GM18502 (cell line): Measurements from ENCODE around the gene VSTM4.

ENCODE experiments used
- ATAC-seq: cut with Tn5 transposase; IDR thresholded peaks from one replicate; pipeline ENCODE4 v1.9.1; 2021; ENCODE audit warnings: mild to moderate bottlenecking; ENCODE audit not compliant: unreplicated experiment, poor library complexity

VSTM4 gene

DNA sequence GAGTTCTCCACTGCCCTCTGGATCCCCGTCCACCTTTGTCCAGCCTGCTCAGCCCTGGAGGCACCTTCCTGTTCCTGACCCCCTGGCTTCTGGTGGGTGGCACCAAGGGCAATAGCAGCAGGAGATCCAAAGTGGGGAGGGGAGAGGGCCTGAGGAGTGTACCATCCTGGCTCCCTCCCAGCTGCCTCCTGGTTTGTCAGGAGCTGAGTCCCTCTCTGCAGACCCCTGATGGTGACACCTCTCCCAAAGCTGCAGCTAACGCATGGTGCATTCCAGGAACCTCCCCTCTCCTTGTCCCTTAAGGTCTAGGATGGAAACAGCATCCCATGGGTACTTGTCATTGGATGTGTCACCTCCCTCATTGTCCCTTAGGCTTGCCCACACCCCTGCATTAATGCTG, 39.6 kb downstream of the VSTM4 start:
- ATAC-seq = no peak

- ATAC-seq = no peak
These were observed 40.3 kb downstream of the VSTM4 start for GRCh38 chr10:49074836-49075682.

DNA sequence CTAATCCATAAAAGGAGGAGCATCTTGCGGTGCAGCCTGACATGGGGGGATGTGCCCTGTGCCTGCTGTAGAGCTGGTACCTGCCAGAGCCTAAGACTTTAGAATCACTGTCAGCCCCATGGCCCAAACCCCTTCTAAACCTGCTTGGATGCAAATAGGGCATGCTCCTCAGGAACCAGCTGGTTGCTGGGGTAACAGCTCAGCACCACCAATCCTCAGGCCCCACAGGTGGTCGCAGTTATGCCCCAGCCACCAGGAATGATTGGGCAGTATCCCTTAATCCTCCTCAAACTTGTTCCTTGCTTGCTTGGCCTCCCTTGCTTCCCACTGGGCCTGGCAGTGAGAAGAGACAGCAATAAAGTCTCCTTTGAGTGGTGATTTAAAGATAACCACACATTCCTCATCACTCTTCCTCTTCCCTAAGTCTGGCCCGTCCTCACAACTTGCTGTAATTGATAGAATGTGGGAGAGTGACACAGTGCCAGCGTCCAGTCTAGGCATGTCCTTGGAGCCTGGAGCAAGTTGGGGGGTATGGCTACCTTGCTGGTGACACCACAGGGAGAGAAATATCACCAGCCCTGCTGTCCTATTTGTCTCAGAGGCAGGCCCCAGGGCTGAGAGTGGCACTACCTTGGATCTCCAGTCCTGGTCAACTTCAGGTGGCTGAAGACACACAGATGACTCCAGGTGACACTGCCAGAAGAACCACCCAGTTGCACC, 43.0 kb downstream of the VSTM4 start:
- ATAC-seq = no peak

DNA sequence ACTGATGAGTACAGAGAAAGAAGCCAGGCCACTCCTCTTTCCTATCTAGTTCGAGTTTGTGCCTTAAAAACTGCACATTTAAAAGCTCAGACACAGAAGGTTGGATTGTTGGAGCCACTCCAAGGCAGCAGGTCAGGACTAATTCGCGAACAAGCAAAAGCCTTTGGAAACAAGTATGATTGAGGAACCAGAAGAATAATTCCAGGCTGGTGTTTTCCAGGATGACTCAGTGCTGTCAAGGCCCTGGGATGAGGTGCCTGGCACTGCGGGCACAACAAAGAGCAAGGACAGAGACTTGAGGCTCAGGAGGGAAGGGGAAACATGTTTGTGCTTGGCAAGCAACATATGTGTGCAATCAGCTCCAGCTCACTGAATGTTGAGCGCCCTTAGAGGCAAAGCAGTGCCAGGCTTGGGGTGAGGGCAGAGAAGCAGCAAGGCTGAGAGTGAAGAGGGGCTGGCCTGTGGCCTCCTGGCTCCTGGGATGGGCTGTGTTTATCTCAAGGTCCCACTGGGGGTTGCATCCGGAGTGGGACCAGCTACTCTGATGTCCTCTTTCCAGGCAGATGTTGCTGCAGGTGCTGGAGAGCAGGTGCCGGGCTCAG, 44.1 kb downstream of the VSTM4 start:
- ATAC-seq = no peak

DNA sequence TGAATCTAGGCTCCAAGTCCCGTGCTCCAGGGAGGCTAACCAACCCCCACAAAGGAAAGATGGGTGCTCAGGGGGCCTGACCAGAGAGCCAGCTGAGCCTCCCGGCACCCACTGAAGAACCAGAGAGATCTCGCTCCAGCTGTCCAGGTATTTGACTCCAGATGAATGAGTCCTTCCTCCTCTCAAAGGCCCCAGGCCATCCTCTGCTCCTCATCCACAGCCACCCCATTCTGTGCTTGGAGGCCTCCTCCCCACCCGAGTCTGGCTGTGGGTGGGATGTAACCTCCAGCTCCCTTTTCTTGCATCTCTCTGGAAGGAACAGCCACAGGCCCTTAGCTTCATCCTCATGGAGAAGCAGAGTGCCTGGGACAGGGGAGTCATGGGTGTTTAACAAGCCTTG, 44.6 kb downstream of the VSTM4 start:
- no peak for ATAC-seq

- ATAC-seq = no peak
These were observed 46.6 kb downstream of the VSTM4 start for GRCh38 chr10:49068672-49069217.

DNA sequence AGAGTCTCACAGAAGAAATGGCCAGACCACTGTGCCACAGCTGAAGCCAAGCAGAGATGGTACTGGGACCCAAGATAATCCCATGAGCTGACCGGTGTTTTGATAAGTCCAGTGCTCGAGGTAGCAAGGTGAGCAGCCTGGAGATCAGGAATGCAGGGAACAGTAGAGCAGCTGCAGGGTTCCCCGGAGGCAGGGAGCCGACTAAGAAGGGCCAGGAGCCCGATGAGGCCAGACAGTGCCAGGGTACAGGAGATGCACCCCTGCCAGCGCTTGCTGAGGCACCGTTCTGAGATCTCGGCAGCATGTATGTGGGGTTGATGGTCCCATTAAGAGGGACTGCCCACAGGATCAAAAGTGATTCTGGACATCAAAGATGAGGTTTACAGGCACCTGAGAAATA, 47.1 kb downstream of the VSTM4 start:
- ATAC-seq = no peak

DNA sequence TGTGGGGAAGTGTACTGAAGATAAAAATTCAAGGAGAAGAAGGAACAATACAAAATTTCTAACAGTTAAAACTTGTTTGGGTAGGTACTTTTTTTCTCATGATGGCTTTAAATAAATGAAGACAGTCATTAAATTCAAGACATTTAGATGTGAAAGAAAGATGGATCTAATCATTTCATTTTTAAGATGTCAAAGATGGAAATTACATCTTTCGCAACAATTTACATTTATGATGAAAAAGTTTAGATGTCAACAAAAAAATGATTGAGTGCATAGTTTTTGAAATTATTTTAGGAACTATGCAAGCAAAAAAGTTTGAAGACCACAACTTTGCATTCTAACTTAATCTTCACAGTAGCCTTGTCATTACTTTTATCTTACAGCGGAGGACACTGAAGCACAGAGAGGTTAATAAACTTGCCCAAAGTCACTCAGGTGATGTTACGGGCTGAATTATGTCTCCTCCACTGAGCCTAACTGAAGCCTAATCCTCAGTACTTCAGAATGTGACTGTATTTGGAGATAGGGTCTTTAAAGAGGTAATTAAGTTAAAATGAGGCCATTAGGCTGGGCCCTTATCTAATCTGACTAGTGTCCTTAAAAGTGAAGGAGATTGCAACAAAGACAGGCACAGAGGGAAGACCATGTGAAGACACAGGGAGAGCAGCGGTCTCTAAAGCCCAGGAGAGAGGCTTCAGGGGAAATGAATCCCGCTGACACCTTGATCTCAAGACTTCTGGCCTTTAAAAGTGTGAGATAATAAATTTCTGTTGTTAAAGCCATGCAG, 48.2 kb downstream of the VSTM4 start:
- ATAC-seq = no peak

- no peak for ATAC-seq
These were observed 53.1 kb downstream of the VSTM4 start for GRCh38 chr10:49062229-49062628.

GRCh38 chr10:49061667-49062066, 53.7 kb downstream of the VSTM4 start:
- no peak for ATAC-seq

GRCh38 chr10:49058463-49059255, 56.7 kb downstream of the VSTM4 start:
- no peak for ATAC-seq

DNA sequence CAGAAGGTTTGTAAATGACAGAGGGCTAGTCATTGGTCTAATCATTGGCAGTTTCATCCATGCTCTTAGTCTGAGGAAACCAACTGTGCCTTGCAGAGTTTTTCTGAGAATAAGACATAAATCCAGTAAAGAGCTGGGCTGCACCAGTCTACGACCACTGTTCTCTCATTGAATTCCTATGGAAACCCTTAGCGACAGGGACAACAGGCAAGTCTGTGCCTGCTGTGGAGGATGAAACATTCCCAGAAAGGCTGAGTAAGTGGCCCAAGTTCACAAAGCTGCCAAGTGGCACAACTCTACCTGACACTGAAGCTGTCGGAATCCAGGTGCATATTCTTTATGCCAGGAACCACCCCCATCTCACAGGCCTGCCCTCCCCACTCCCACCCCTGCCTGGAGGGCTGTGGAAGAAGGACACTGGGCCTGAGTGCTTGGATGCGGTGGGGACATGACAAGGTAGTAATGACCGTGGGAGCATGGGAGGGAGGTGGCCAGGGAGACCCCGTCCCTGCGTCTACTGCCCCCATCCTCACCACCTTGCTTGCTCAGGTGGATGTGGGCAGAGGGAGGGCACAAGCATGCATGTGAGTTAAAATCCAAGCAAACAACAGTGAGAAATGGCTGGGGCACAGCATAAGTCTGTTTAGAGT, 58.0 kb downstream of the VSTM4 start:
- no peak for ATAC-seq

GRCh38 chr10:49056356-49056755, 59.0 kb downstream of the VSTM4 start:
- no peak for ATAC-seq

DNA sequence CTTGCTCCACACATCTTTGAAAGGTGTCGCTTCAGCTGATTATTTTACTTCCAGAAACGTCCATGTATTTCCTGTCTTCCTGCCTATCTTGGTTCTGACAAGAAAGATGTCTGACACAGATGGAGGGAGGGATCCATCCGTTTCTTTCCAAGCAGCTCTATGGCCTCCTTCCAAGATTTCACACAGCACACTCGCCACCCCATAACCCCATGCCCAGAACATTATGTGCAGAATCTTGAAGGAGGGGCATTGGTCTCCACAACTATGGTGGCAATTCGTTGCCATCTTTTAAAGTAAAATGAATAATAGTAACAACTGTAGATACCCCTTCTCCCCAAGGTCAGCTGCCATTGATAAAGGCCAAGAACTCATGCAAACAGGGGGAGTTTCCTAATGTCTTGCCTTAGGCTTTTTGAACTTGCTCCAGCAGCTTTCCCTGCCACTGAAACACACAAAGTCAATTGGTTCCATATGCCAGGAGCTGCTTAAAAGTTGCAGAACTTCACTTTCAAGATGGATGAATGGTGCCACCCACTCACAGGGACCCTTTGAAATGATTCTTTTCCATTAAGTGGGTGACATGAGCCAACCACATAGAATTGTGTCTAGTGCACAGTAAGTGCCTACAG, 60.0 kb downstream of the VSTM4 start:
- no peak for ATAC-seq

GRCh38 chr10:49054753-49055152, 60.6 kb downstream of the VSTM4 start:
- ATAC-seq = no peak

GRCh38 chr10:49053998-49054692, 61.2 kb downstream of the VSTM4 start:
- ATAC-seq = no peak

DNA sequence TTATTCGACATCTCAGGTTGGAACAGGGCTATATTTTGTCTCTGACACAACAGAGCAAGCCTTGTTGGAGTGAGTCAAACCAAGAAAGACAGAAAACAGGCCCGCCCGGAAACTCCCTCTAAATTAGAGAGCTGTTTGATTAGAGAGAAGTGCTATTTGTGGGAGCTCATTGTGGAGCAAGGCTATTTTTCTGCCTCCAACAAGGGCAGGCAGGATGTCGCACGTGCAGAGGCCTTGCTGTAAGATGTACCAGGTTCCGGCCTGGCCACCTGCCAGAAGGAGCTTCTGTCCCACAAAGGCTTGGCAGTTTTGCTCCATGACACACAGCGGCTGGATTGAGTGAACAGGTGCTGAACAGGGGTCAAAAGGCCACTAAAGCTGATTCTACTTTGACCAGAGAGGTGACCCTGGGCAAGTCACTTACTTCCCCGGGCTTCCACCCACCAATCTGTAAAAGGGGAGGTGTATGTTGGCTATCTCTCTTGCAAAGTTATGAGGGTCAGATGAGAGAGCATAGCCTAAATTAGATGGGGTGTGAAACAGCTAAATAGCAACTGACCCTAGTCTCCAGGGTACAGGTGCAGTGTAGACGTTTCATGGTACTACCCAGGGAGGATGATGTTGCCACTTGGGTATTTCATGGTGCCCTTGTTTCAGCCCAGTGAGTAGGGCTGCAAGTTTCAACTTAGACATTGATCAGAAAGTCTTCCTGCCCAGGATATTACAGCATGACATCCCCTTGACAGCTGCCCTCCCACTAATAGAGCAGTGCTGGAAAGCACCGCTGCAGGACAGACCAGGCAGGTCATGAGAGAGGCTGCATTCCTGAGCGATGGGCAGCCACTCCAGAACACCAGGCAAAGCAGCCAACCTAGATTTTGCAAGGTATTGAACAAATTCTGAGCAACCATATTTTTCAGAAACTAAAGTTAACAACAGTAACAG, 62.0 kb downstream of the VSTM4 start:
- peak; percentile 75 for ATAC-seq
